AG20443 (cell line): ENCODE results near the gene SMIM23.

Experiments
- DNase-seq: peaks from one replicate; pipeline ENCODE4 v3.0.0; 2012; ENCODE audit warnings: low spot score, mixed read lengths

The SMIM23 gene

DNA sequence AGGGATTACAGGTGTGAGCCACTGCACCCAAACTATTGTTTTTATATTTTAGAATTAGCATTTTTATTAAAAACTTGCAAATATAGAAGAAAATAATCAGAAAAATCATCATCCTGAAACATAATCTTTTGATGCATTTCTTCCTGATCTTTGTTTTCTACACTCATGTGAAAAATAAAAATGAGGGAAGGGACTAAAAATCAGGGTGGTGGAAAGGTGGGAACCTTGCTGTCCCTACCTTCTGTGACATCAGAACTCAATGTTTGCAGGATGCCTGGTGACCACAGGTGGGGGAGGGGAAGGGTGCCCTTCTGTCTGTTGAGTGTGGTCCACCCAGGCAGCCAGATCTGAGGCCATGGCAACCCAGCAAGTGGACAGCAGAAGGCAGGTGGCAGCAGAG is at the start of gene SMIM23:
Gene SMIM23 (plus strand): TSS at position 301 of the 400 bp plus-strand sequence. CDS start 55 bp downstream, at position 356.
- no peak for DNase-seq

DNA sequence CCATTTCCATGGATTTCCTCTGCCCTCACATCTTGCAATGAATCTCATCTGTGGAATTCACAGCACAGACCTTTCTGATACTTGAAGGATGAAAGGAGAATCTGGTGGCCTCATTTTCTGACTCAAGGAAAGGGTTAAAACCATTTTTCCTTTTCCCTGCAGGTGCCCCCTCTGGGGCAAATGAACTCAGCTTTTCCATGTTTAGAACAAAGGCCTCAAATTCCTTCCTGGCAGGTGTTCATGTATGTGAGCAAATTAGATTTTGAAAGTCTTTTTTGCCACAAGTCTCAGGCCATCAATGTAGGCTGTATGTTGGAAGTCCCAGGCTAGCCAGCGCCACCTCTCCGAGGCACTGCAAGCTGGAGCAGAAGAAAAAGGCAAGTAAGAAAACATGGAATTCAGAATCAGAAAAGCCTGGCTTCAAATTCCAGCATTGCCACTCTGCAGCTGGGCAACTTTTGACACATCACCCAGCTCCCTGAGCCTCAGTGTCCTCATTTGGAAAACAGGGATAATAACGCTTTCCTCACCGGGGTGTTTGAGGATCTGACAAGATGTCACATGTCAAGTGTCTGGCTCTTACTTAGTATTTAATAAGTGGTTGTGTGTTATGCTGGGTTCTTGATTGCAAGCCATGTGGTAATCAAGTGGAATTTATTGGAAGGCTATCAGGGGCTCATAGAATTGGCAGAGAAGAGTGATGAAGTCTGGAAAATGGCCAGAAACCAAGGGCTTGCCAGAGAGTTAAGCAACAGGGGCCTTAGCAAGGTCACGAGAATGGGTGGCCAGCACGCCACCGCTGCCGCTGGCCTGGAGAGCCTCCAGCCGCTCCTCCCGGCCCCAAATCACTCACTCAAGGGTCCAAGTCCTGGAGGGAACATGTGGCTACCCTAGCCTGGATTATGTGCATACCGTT is 48.4 kb upstream of the SMIM23 start:
- peak; percentile 49 for DNase-seq

DNA sequence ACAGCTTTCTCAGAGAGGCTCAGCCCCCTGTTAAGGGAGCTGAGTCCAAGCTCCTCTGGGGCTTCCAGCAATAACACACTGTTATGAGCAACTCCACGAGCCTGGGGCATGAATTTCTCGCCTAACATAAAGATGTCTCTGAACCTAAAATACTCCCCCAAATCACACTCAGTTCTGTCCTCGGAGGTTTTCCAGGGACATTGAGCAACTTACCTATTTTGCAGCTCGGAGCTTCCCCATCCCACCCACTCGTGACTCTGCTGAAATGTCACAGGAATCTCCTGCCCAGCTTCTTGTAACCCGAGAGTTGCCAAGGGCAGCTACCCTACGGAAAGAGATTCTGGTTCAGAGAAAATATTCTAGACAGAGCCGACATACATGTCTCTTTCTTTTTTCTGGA is 47.1 kb upstream of the SMIM23 start:
- no peak for DNase-seq

DNA sequence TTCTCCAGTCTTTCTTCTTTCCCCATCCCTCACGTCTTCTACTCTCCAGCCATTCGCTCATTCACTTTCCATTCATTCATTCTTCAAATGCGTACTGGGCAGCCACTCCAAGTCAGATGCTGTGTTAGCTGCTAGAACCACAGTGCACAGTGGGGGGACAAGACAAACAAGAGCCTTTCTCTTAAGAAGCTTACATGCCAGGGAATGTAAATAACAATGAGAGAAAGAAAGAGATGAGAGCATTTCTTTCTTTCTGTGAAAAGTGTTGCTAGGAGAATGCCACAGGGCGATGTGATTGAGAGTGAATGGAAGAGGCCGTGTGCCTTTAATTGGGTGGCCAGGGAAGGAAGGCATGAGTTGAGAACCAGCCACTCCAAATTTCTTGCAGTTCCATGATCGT is 46.3 kb upstream of the SMIM23 start:
- no peak for DNase-seq

- DNase-seq: no peak
Observed at GRCh38 chr5:171743436-171744076, 42.1 kb upstream of the SMIM23 start.

GRCh38 chr5:171744264-171744663 is 41.4 kb upstream of the SMIM23 start:
- no peak for DNase-seq

- DNase-seq: no peak
Observed at GRCh38 chr5:171744882-171745281, 40.7 kb upstream of the SMIM23 start.

GRCh38 chr5:171745602-171746001 is 40.0 kb upstream of the SMIM23 start:
- no peak for DNase-seq

DNA sequence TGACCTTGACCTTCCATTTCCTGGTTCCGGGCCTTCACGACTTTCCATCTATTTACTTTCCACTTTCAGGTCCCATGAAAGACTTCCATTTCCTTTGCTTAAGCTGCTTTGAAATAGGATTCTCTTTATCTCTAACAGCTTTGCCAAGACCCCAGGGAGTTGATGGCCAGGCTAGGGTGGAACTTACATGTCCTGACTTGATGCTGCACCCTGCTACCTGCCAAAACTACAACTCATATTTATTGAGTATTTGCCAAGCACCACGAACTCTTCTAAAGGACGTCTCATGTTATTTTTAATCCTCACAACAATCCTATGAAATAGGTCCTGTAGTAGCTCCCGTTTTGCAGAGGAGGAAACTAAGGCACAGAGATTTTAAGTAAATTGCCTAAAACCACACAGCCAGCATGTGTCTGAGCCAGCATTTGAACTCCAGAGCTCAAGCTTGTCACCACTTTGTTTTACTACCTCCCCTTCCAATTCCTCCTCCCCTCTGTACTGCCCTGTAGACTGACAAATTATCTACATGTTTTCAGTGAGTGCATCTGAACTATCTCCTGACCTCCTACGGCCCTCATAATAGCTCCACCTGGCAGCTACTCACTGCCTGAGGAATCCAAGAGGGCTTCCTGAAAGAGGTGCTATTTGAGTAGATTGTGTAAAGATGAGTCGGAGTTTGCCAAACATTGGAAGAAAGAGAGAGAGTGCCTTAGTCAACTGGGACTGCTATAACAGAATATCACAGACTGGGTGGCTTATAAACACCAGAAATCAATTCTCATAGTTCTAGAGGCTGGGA is 38.4 kb upstream of the SMIM23 start:
- no peak for DNase-seq

DNA sequence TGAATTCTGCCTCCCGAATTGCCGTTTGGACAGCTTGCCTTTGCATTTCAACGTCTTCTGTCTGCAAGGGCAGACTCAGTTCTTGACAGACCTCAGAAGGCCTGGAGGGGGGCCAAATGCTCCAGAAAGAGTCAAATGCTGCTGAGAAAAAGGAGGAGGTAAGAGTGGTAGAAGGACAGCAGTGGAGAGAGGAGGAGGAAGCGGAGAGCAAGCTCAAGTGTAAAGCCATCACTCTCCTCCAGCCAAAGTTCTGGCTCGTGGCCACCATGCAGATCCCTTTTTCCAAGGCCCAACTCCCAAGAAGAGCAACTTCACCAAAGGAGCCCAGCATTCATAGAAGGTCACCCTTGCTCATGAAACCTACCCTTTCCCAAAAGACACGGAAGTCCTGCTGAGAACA is 36.9 kb upstream of the SMIM23 start:
- no peak for DNase-seq

DNA sequence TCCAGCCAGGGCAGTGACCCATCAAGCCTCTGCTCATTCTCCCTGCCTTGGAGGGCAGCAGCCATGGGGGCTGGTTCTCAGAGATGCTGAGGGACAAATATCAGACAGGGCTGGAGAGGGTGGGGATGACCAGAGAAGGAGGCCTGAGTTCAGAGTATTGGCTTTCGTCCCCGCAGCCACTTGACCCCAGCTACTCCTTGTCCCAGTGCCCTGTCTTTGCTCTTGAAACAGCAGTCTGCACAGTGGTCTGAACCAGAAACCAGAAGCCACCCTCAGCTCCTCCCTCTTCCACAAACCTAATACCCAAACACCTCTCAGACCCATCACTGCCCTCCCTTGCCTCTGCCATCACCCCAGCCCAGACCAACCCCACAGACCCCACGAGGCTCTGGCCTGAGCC is 36.3 kb upstream of the SMIM23 start:
- DNase-seq: no peak

GRCh38 chr5:171750311-171750788 is 35.3 kb upstream of the SMIM23 start:
- DNase-seq: peak; percentile 82

DNA sequence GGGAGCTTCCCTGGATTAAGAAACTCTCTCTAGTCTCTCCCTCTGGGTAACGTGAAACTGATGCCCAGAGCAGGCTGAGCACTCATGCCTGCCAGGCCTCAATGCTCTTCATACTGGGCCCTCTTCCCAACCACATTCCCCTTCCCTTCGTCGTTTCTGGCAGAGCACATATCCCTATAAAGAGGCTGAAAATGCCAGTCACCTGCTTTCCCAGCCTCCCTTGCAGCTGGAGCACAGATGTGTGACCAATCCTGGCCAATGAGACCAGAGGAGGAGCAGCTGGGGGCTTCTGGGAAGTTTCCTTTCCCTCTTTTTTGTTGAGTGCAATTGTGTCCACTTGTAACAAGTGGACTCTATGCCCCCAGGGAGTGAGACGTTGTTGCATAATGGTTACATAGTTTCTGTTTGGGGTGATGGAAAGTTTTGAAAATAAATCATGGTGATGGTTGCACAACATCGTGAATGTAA is 30.2 kb upstream of the SMIM23 start:
- no peak for DNase-seq

GRCh38 chr5:171757853-171758535 is 27.6 kb upstream of the SMIM23 start:
- DNase-seq: peak; percentile 34

DNA sequence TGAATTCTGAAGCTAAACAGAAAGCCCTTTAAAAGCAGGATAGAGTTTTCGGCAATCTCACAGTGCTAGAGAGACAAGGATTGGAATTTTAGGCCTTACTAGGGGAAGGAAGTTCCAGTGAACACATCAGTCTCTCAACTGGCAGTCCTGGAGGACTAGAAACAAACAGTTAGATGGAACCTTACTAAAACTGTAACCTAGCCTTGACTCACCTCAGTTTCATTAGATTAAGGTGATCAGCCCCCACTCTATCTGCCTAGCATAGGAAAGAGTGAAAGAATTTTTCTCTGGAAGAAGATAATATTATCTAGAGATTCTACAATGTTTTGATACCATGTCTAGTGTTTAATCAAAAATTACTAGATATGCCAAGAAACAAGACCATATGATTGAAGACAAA is 25.8 kb upstream of the SMIM23 start:
- DNase-seq: no peak

- no peak for DNase-seq
Observed at GRCh38 chr5:171762021-171762608, 23.5 kb upstream of the SMIM23 start.

DNA sequence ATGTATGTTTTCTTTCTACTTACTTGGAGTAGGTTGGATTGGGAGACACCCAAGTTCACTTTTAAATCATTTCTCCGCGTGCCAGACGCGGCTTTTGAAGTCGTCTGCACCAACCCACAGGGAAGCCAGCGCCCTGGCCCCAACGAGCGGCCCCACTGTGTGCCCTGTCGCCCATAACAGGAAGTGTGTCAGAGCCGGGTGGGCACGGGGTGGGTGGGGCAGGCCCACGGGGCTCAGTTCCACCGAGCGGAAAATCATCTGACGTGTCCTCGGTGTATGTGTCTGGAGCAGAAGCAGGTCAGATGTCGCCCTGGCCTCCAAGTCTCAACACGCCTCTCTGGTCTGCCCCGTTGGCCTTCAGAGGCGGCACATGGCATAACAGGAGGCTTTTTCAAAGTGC is 22.7 kb upstream of the SMIM23 start:
- DNase-seq: no peak

DNA sequence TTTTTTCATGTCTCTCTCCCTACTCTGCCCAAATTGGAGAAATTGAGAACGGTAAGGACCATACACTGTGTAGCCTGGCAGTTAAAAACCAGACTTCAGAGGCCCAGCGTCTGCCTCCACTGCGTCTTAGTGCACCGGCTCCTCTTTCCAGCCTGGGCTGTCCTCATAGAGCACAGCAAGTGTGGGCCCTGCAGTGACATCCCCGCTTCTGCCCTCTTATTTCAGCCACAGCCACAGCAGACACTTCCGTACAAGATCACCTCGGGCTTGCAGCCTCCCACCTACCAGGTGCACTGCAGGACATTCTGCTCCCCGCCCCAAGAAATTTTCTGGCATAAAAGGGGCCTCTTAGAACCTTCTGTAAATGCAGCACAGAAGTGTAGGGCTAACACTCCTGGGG is 21.4 kb upstream of the SMIM23 start:
- DNase-seq: no peak

GRCh38 chr5:171766875-171767274 is 18.7 kb upstream of the SMIM23 start:
- DNase-seq: no peak

GRCh38 chr5:171770153-171770552 is 15.5 kb upstream of the SMIM23 start:
- DNase-seq: no peak

DNA sequence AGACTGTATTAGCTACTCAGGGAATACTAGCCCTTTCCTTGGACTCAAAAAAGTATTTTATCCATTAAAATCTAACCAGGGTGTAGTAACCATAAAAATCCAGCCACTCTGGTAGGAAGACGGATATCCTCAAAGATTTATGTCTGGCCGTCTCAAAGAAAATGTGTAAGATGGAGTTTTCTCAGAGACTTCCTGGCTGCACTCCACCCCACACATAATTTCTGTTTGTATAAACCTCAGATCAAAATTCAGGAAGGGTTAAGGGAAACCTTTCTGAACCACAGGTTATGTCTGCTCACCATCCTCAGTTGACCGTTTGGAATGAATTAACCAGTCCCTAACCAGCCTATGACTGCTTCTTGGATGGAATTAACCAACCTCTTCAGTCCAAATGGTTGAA is 13.8 kb upstream of the SMIM23 start:
- no peak for DNase-seq
